HG03442 (cell line): ENCODE data around the gene PRPF31.

Experiments used
- ATAC-seq: cut with Tn5 transposase; IDR thresholded peaks from one replicate; pipeline ENCODE4 v1.9.1; 2021; ENCODE audit warnings: mild to moderate bottlenecking, moderate library complexity; ENCODE audit not compliant: unreplicated experiment

PRPF31 gene

GRCh38 chr19:54107876-54108490 is 7.6 kb upstream of the PRPF31 start:
- ATAC-seq = no peak

GRCh38 chr19:54108496-54108895 is 7.1 kb upstream of the PRPF31 start:
- no peak for ATAC-seq

DNA sequence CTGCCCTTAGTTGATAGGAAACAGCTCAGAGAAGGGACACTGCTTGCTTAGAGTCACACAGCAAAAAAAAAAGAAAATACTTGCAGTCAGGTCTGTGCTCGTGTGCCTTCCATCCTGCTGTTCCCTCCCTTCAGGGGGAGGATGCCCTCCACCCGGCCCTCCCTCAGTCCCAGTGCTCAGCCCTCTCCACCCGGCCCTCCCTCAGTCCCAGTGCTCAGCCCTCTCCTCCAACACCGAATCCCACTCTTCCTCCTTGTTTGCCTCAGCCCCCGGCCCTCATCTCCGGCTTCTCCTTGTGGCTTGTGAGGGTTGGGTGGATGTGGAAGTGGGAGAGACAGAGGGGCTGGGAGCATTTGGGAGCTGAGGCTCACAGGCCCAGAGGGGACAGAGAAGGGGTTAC is 5.9 kb upstream of the PRPF31 start:
- no peak for ATAC-seq

- no peak for ATAC-seq
Measured at GRCh38 chr19:54114340-54115108, 1.0 kb upstream of the PRPF31 start.

- ATAC-seq = no peak
Measured at GRCh38 chr19:54121259-54121658, 5.7 kb downstream of the PRPF31 start.

GRCh38 chr19:54123682-54124081 is 8.1 kb downstream of the PRPF31 start:
- no peak for ATAC-seq

GRCh38 chr19:54124393-54124792 is 8.8 kb downstream of the PRPF31 start:
- no peak for ATAC-seq

GRCh38 chr19:54125713-54126112 is 10.2 kb downstream of the PRPF31 start:
- no peak for ATAC-seq

DNA sequence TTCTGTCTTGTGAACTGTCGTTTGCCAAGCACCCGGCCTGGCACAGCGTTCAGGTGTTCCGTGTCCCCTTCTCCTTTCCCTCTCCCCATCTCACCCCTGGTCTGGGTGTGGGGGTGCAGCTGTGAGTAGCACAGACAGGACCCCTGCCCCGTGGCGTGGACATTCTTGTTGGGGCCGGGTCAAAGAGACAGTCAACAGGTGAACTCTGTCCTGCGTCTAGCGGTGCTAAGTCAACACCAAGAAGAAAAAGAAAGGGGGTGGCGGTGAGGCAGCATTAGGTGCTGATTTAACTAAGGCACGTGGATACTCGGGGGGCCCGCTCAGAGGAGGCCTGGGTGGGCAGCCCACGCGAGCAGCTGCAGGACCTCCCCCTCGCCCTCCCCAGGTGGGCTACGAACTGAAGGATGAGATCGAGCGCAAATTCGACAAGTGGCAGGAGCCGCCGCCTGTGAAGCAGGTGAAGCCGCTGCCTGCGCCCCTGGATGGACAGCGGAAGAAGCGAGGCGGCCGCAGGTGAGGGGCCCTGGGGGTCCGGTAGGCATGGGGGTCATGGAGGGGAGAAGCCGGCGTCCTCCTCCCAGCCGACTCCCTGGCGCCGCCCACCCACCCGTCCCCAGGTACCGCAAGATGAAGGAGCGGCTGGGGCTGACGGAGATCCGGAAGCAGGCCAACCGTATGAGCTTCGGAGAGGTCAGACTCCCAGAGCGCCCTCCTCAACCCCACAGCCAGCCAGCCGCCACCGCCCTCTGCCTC is 12.3 kb downstream of the PRPF31 start:
- no peak for ATAC-seq

GRCh38 chr19:54128441-54128725 is 12.8 kb downstream of the PRPF31 start:
- no peak for ATAC-seq

DNA sequence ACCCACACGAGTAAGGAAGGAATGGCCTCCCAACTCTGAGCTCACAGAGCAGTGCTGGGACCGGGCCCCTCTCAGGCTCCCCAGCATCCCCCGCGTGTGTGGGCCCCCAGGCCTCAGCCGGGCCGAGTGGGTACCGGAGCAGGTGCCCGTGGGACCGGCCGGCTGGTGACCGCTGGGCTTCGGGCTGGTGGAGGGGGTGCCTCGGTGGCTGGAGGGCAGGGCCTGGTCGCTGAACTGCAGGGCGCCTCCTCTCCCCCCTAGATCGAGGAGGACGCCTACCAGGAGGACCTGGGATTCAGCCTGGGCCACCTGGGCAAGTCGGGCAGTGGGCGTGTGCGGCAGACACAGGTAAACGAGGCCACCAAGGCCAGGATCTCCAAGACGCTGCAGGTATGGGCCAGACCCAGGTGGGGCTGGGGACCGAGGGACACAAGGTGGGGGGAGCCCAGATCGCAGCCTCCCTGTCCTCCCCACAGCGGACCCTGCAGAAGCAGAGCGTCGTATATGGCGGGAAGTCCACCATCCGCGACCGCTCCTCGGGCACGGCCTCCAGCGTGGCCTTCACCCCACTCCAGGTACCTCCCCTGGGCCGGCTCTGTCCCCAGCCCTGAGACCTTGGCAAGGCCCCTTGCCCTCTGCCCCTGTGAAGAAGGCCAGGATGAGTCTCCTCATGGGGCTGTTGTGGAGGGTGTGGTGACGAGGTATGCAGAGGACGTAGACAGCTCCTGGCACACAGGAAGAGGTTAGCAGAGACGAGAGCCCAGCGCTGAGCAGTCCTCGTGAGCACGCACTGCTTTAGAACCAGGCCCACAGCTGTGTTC is 13.5 kb downstream of the PRPF31 start:
- no peak for ATAC-seq

- no peak for ATAC-seq
Measured at GRCh38 chr19:54129617-54129996, 14.1 kb downstream of the PRPF31 start.

GRCh38 chr19:54133312-54133956 is 17.9 kb downstream of the PRPF31 start:
- no peak for ATAC-seq

DNA sequence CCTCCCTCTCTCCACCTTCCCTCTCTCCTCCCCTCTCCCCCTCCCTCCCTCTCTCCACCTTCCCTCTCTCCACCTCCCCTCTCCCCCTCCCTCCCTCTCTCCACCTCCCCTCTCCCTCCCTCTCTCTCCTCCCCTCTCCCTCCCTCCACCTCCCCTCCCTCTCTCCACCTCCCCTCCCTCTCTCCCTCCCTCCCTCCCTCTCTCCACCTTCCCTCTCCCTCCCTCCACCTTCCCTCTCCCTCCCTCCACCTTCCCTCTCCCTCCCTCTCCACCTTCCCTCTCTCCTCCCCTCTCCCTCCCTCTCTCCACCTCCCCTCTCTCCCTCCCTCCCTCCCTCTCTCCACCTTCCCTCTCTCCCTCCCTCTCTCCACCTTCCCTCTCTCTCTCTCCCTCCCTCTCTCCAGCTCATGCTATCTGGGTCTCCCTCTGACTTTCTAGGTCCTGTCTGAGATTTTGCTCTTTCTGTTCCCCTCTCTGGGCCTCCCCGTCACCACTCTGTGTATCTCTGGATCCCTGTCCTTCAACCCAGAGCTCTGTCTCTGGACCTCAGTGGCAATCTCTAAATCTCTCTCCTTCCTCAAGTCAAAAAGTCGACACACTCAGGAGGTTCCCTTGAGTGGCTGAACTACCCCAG is 18.5 kb downstream of the PRPF31 start:
- ATAC-seq = no peak

DNA sequence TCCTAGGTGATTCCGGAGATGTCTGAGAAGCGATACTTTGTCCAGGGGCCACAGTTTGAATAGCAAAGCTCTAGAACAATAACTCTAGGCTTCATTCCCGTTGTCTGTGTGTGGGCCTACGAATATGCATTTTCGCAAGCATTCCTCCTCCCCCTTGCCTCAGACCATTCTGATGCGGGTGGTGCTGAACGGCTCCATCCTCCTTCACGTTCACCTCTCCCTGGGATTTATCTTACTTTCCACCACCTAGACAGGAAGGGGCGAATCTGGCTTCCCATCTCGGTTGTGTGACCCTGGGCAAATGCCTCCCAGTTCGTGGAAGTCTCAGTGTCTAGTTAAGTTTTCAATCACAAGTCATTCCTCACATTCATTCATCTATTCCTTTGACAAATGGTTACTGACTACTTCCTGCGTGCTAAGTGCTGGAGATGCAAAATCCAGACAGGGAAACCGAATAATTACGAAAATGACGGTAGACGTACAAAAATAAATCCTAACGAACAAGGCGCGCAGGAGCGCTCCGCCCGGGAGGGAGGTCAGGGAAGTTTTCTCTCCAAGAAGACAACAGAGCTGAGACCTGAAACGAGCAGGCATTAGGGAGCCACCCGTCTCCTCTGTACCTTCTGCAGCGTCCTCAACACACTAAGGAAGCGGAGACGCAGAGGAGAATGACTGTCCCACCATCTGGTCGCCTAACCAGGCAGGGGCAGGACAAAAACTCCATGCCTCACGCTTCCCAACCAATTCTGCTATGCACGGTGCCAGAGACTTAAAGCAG is 20.7 kb downstream of the PRPF31 start:
- ATAC-seq = no peak

DNA sequence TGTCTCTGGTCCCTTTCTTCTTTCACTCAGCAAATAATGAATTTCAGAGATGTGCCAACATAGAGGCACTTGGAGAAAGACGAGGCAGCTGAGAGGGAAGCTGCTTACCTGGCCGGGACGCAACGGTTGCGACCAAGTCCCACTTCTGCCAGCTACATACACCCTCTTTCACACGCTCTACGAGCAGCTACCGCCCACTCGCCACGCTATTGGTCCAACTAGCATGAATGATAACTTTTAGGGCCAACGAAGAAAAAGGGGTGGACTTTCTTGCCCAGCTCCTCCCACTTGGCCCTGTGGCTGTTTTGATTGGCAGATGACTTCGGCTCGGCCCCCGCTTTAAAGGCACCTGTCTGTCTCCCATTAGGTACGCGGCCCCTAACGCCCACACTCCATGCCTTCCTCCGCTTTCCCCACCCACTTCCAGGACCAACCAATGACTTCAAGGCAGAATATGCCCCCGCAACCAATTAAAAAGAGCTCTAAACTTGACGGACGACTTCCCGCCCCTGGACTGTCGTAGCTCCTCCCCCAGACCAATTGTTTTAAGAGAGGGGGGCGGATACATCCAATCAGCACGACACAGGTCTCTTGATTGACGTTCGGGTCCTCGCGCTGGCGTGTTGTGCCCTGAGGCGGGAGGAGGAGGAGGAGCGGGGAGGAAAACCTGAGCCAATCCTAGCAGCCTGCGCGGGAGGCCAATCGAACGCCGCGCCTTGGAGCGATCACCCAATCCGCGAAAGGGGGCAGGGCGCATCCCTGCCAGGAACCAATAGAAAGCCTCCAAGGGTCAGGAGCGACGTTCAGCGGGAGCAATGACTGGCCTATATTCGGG is 21.5 kb downstream of the PRPF31 start:
- ATAC-seq = peak; percentile 73

GRCh38 chr19:54137699-54138488 is 22.3 kb downstream of the PRPF31 start, which contains the start of gene CNOT3:
Gene CNOT3 (plus strand): TSS chr19:54137762. CDS start chr19:54142979, 5,217 bp downstream.
- ATAC-seq = no peak
